ENCODE data around the gene TUBB2B. TPM values are rescaled to one million over a fixed set of nuclear protein-coding genes. Genes with fewer than 3 reads are reported as not detected.

The TUBB2B gene
- polyA plus RNA-seq, 2 of the 4 experiments (the other 2 are of a cell fraction) = 10.8 to 18.0 TPM

- FAIRE-seq (no peak), ATAC-seq (no peak), DNase-seq (ENCODE audit: low read depth in 1 of 2, low spot score in 1 of 2) (no peak)
- ChIA-PET POLR2A (interaction anchor here (1.6 to 2.1 kb wide), 2 partner anchors 21 to 33 kb away, joined by 5 to 7 read pairs; no protein-coding TSS in a partner anchor), CTCF (interaction anchor here (1.1 to 3.1 kb wide), 6 partner anchors 18 to 84 kb away, joined by 3 to 12 read pairs (median 6); no protein-coding TSS in a partner anchor)
- H3K27ac ChIP-seq = peak overlapping the region; percentile 75 to 84; a peak in 5 of 6 replicates
- no peak overlapping the region for H3K4me3 ChIP-seq
- H3K4me2 ChIP-seq = peak overlapping the region; percentile 79
- no peaks in the 10 kb centered on the region for H3K9me3 ChIP-seq
- 78% methylated on average over 8 of the region's 9 CpGs for WGBS (ENCODE audit: missing lambda C conversion rate)
- TF ChIP-seq MAX (IDR thresholded peaks at IDR 0.05) (no peak), FOXS1 (CRISPR knock-in tag; IDR thresholded peaks at IDR 0.05) (no peak), CBX2 (IDR thresholded peaks at IDR 0.05; ENCODE audit: borderline replicate concordance, low read depth) (no peak), ELK1 (IDR thresholded peaks at IDR 0.05; ENCODE audit: low read depth, low read length) (no peak), MYC (IDR thresholded peaks at IDR 0.05; ENCODE audit: borderline replicate concordance, low read length) (no peak), PHF8 (IDR thresholded peaks at IDR 0.05; ENCODE audit: borderline replicate concordance, low read depth) (no peak), NR3C1 (IDR thresholded peaks at IDR 0.05) (no peak), CHD2 (IDR thresholded peaks at IDR 0.05; ENCODE audit: low read length, partially characterized antibody) (no peak), ZFP36 (IDR thresholded peaks at IDR 0.05; ENCODE audit: borderline replicate concordance, partially characterized antibody) (no peak), NPAS2 (CRISPR knock-in tag; IDR thresholded peaks at IDR 0.05; ENCODE audit: borderline replicate concordance) (no peak), CBX8 (IDR thresholded peaks at IDR 0.05) (no peak), HDAC2 (IDR thresholded peaks at IDR 0.05) (no peak), ZSCAN20 (CRISPR knock-in tag; IDR thresholded peaks at IDR 0.05) (no peak), SREBF2 (IDR thresholded peaks at IDR 0.05) (no peak), SMC3 (IDR thresholded peaks at IDR 0.05) (no peak), MAZ (IDR thresholded peaks at IDR 0.05; ENCODE audit: borderline replicate concordance, low read depth, low read length) (no peak), RAD21 (conservative IDR thresholded peaks at IDR 0.05 in 1 of 2, IDR thresholded peaks at IDR 0.05 in 1 of 2) (no peak), ZC3H11A (IDR thresholded peaks at IDR 0.05) (no peak), TFCP2L1 (CRISPR knock-in tag; IDR thresholded peaks at IDR 0.05) (no peak)
- peaks cover 16% of the 10 kb centered on the region for H3K4me1 ChIP-seq
Measured at GRCh38 chr6:3210024-3210610, 17.3 kb downstream of the TUBB2B start.

DNA sequence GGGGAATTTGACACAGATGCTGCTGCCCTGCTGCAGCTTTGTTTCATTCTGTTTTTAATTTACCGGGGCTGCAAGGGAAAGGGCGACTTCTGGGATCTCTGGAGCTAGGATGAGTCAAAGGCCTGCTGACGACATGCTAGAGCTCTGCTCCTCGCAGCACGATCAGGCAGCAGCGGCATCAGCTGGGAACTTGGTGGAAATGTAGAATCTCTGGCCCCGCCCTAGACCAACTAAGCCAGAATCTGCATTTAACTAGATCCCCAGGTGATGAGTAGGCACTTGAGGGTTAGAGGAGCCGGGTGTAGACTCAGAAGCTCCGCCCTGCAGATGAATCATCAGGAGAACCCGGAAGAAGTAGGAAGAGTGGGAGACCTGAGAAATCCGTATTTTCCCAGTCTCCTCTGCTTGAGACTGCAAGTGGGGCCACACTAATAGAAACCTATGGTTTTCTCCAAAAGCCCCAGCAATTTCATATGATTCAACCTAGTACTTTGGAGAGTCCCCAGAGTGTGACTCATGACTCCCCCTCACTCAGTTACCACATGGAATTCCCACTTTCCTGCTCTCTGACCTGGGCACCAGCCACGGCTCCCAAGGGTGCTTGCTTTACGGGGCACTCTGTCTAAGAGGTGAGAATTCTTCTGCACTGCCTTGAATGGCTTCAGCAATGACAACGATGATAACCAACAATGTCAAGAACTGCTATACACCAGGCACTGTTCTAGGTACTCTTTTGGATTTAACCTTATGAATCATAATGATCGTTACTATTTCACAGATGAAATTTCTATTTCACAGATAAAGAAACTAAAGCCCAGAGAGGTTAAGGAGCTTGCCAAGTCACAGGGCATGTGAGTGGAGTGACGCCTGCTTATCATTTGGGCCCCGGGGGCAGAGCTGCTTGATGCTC, 18.1 kb downstream of the TUBB2B start:
- DNase-seq (ENCODE audit: low read depth in 1 of 2, low spot score in 1 of 2) (peak; percentile 84 to 94), ATAC-seq (peak; percentile 98), FAIRE-seq (no peak)
- H3K4me1 ChIP-seq = peaks cover 16% of the 10 kb centered on the region
- H3K4me2 ChIP-seq = peak overlapping the region; percentile 79
- peak overlapping the region; percentile 75 to 84 for H3K27ac ChIP-seq
- H3K4me3 ChIP-seq = peak overlapping the region; percentile 16; the same call in 1 of the 3 replicates
- 22% methylated on average over 17 of the region's 17 CpGs for WGBS (ENCODE audit: missing lambda C conversion rate)
- H3K9me3 ChIP-seq = no peaks in the 10 kb centered on the region
- CTCF ChIA-PET = interaction anchor here (0.6 to 3.1 kb wide), 17 partner anchors 10 to 926 kb away, joined by 3 to 12 read pairs (median 4); partner anchors contain the start of genes ECI2 and TUBB2A
- TF ChIP-seq NR3C1 (IDR thresholded peaks at IDR 0.05) (no peak), MAFK (IDR thresholded peaks at IDR 0.05; ENCODE audit: partially characterized antibody) (peak; percentile 89), FOSL2 (IDR thresholded peaks at IDR 0.05) (peak; percentile 65), FOSL2 (CRISPR knock-in tag; IDR thresholded peaks at IDR 0.05) (peak; percentile 88), CTCF (IDR thresholded peaks at IDR 0.05) (peak; percentile 34), ZC3H11A (IDR thresholded peaks at IDR 0.05) (no peak), CHD2 (IDR thresholded peaks at IDR 0.05; ENCODE audit: low read length, partially characterized antibody) (no peak), RAD21 (conservative IDR thresholded peaks at IDR 0.05 in 1 of 2, IDR thresholded peaks at IDR 0.05 in 1 of 2) (peak; percentile 57 to 63), HOXA7 (CRISPR knock-in tag; IDR thresholded peaks at IDR 0.05) (no peak), SMC3 (IDR thresholded peaks at IDR 0.05) (peak; percentile 46; the same call in 1 of the 3 replicates), ELK1 (IDR thresholded peaks at IDR 0.05; ENCODE audit: low read depth, low read length) (no peak), HDAC2 (IDR thresholded peaks at IDR 0.05) (no peak)
- POLR2A ChIA-PET = interaction anchor here (0.6 to 2.1 kb wide), 10 partner anchors 15 to 210 kb away, joined by 3 to 18 read pairs (median 6); partner anchors contain the start of genes BPHL and TUBB2A

All from A549 (cell line).